Measurements from ENCODE around the gene RABIF.
"Not testable (repeated sequence)": the region's sequence is repeated elsewhere in the genome, so short reads cannot be mapped to it uniquely, and the experiment has no call there.

The RABIF gene

GRCh38 chr1:202888531-202889360, at the start of gene RABIF:
Gene RABIF (minus strand): TSS chr1:202889149. CDS start chr1:202889098, 51 bp downstream.
- FAIRE-seq: no peak

GRCh38 chr1:202938287-202938925, 49.5 kb upstream of the RABIF start:
- no peak for FAIRE-seq

GRCh38 chr1:202936409-202936808, 47.5 kb upstream of the RABIF start:
- FAIRE-seq: not testable (repeated sequence)

GRCh38 chr1:202935844-202936243, 46.9 kb upstream of the RABIF start:
- no peak for FAIRE-seq

- no peak for FAIRE-seq
Measured at GRCh38 chr1:202934755-202935154, 45.8 kb upstream of the RABIF start.

GRCh38 chr1:202932476-202932875, 43.5 kb upstream of the RABIF start:
- FAIRE-seq: no peak

GRCh38 chr1:202926581-202927491, 37.9 kb upstream of the RABIF start, which contains the start of gene KLHL12:
Gene KLHL12 (minus strand): TSS chr1:202927234. CDS start chr1:202925162, 2,072 bp downstream.
- FAIRE-seq: no peak

- no peak for FAIRE-seq
Measured at GRCh38 chr1:202923533-202923932, 34.6 kb upstream of the RABIF start.

- no peak for FAIRE-seq
Measured at GRCh38 chr1:202919615-202920014, 30.7 kb upstream of the RABIF start.

- no peak for FAIRE-seq
Measured at GRCh38 chr1:202915146-202915545, 26.2 kb upstream of the RABIF start.

GRCh38 chr1:202912476-202912875, 23.5 kb upstream of the RABIF start:
- not testable (repeated sequence) for FAIRE-seq

- no peak for FAIRE-seq
Measured at GRCh38 chr1:202909494-202909893, 20.5 kb upstream of the RABIF start.

- no peak for FAIRE-seq
Measured at GRCh38 chr1:202908998-202909397, 20.0 kb upstream of the RABIF start.

GRCh38 chr1:202905331-202905730, 16.4 kb upstream of the RABIF start:
- FAIRE-seq: no peak

GRCh38 chr1:202903808-202904207, 14.9 kb upstream of the RABIF start:
- not testable (repeated sequence) for FAIRE-seq

GRCh38 chr1:202901555-202901954, 12.6 kb upstream of the RABIF start:
- FAIRE-seq: no peak

GRCh38 chr1:202892501-202892900, 3.6 kb upstream of the RABIF start:
- no peak for FAIRE-seq

- no peak for FAIRE-seq
Measured at GRCh38 chr1:202890392-202890791, 1.4 kb upstream of the RABIF start.

- FAIRE-seq: no peak
Measured at GRCh38 chr1:202888221-202888530, 773 bp downstream of the RABIF start.

GRCh38 chr1:202880961-202881460, 7.9 kb downstream of the RABIF start:
- FAIRE-seq: no peak

GRCh38 chr1:202880062-202880461, 8.9 kb downstream of the RABIF start:
- no peak for FAIRE-seq

- FAIRE-seq: no peak
Measured at GRCh38 chr1:202879128-202879527, 9.8 kb downstream of the RABIF start.

- FAIRE-seq: no peak
Measured at GRCh38 chr1:202873026-202873425, 15.9 kb downstream of the RABIF start.
